ENCODE data around the gene GAA. TPM values are rescaled to one million over a fixed set of nuclear protein-coding genes. Genes with fewer than 3 reads are reported as not detected.

GAA gene
- total RNA-seq, 2 experiments from 2014 or later, result 22.2 to 22.4 TPM

DNA sequence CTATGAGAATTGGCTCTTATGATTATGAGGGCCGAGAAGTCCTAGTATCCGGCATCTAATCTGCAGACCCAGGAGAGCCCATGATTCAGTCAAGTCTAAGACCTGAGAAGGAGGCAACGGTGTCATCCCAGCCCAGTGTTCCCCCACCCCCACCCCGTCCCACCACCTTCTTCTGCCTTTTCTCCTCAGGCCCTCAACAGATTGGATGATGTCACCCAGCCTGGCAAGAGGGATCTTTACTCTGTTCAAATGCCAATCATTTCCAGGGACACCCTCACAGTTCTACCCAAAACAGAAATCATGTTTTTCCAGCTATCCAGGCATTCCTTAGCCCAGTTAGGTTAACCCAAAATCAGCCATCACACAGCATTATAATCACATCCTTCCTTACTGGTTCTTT, 10.0 kb upstream of the GAA start:
- CTCF ChIA-PET, result interaction anchor here (1.6 kb wide), 1 partner anchor 10 kb away, joined by 5 read pairs; the partner anchor contains the start of gene GAA
- intact Hi-C loops (cut with DNase I, micrococcal nuclease), result no loop called here

DNA sequence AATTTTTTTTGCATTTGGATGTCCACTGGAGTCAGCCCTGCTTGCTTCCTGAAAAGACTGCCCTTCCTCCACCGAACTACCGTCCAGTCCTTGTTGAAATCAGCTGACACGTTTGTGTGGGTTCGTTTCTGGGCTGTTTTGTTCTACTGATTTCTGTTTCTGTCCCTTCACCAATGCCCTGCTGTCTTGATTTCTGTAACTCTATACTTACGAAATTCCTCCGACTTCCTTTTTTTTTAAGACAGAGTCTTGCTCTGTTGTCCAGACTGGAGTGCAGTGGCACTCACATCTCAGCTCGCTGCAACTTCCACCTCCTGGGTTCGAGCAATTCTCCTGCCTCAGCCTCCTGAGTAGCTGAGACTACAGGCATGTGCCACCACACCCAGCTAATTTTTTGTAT, 8.4 kb upstream of the GAA start:
- intact Hi-C loops (cut with DNase I, micrococcal nuclease), result no loop called here
- ATAC-seq (ENCODE audit: poor library complexity) (no peak), DNase-seq (peak in 3 of 14 experiments; percentile 17 to 47 (median 38))
- Mint-ChIP-seq H3K27ac (no peak overlapping the region), H3K4me1 (ENCODE audit: low read depth) (no peaks in the 10 kb centered on the region), H3K4me3 (no peak overlapping the region), H3K27me3 (no peaks in the 10 kb centered on the region), H3K9me3 (no peaks in the 10 kb centered on the region), H3K36me3 (ENCODE audit: low read depth) (no peaks in the 10 kb centered on the region)
- Histone ChIP-seq H3K9me3 (ENCODE audit: control insufficient read depth in 1 of 2, insufficient read depth in 1 of 2, low read length in 2 of 2) (no peaks in the 10 kb centered on the region), H3K36me3 (ENCODE audit: insufficient read depth, low read length) (no peaks in the 10 kb centered on the region), H3K4me3 (ENCODE audit: low read length) (no peak overlapping the region), H3K27ac (ENCODE audit: low read depth in 1 of 2, low read length in 2 of 2) (no peak overlapping the region), H3K4me1 (ENCODE audit: insufficient read depth, low read length) (no peaks in the 10 kb centered on the region), H3K27me3 (ENCODE audit: control insufficient read depth in 1 of 2, insufficient read depth in 2 of 2, low read length in 2 of 2) (no peaks in the 10 kb centered on the region)
- CTCF ChIA-PET, result interaction anchor here (1.6 kb wide), 1 partner anchor 9 kb away, joined by 5 read pairs; the partner anchor contains the start of gene GAA
- TF ChIP-seq, protein P1, sequence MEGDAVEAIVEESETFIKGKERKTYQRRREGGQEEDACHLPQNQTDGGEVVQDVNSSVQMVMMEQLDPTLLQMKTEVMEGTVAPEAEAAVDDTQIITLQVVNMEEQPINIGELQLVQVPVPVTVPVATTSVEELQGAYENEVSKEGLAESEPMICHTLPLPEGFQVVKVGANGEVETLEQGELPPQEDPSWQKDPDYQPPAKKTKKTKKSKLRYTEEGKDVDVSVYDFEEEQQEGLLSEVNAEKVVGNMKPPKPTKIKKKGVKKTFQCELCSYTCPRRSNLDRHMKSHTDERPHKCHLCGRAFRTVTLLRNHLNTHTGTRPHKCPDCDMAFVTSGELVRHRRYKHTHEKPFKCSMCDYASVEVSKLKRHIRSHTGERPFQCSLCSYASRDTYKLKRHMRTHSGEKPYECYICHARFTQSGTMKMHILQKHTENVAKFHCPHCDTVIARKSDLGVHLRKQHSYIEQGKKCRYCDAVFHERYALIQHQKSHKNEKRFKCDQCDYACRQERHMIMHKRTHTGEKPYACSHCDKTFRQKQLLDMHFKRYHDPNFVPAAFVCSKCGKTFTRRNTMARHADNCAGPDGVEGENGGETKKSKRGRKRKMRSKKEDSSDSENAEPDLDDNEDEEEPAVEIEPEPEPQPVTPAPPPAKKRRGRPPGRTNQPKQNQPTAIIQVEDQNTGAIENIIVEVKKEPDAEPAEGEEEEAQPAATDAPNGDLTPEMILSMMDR (IDR thresholded peaks at IDR 0.05), result no peak
- POLR2A ChIA-PET, result interaction anchor here (1.1 kb wide), 1 partner anchor 8 kb away, joined by 3 read pairs; the partner anchor contains the start of gene GAA

More for the DNA sequence above, 10.0 kb upstream of the GAA start:
- no peak overlapping the region for H3K4me3 Mint-ChIP-seq
- H3K9me3 Mint-ChIP-seq, result no peaks in the 10 kb centered on the region
- Histone ChIP-seq H3K4me1 (ENCODE audit: insufficient read depth, low read length) (no peaks in the 10 kb centered on the region), H3K27me3 (ENCODE audit: control insufficient read depth in 1 of 2, insufficient read depth in 2 of 2, low read length in 2 of 2) (no peaks in the 10 kb centered on the region), H3K36me3 (ENCODE audit: insufficient read depth, low read length) (no peaks in the 10 kb centered on the region), H3K4me3 (ENCODE audit: low read length) (no peak overlapping the region), H3K27ac (ENCODE audit: low read depth in 1 of 2, low read length in 2 of 2) (no peak overlapping the region), H3K9me3 (ENCODE audit: control insufficient read depth in 1 of 2, insufficient read depth in 1 of 2, low read length in 2 of 2) (no peaks in the 10 kb centered on the region)
- no peaks in the 10 kb centered on the region for H3K4me1 Mint-ChIP-seq (ENCODE audit: low read depth)
- no peak overlapping the region for H3K27ac Mint-ChIP-seq
- no peaks in the 10 kb centered on the region for H3K36me3 Mint-ChIP-seq (ENCODE audit: low read depth)
- ATAC-seq (ENCODE audit: poor library complexity), result no peak
- TF ChIP-seq, protein P1 (IDR thresholded peaks at IDR 0.05), result no peak
- no peak for DNase-seq
- POLR2A ChIA-PET, result no interaction called here
- no peaks in the 10 kb centered on the region for H3K27me3 Mint-ChIP-seq

DNA sequence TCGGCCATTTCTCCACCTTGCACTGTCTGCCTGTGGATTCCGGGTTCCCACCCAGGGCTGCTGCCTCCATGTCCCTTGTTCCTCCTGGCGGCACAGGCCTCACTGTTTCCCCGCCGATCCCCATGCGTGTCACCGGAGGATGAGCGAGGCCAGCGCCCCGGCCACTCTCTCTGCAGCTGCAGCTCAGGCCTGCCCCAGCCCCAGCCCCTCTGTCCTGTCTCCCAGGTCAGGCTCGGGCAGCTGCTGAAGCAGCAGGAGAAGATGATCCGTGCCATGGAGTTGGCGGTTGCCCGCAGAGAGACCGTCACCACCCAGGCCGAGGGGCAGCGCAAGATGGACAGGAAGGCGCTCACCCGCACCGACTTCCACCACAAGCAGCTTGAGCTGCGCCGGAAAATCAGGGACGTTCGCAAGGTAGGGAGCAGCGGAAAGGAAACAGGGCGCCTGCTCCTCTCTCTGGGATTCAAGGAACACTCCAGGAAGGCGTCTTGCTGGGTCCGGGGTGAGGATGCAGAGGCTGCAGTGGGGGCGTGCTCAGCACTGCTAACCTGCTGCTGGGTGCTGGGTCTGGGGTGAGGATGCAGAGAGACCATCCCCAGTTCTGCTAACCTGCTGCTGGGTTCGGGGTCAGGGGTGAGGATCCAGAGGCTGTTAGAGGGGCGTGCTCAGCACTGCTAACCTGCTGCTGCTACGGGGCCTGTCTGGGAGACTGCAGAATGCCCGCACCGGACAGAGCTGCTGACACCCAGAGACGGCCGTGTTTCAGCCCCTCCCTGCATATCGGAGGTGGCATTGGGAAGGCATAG, 6.1 kb upstream of the GAA start:
- H3K4me1 Mint-ChIP-seq (ENCODE audit: low read depth), result peaks cover 9% of the 10 kb centered on the region
- ATAC-seq (ENCODE audit: poor library complexity) (no peak), DNase-seq (no peak)
- ChIA-PET CTCF (no interaction called here), POLR2A (no interaction called here)
- no peaks in the 10 kb centered on the region for H3K36me3 Mint-ChIP-seq (ENCODE audit: low read depth)
- H3K4me3 Mint-ChIP-seq, result no peak overlapping the region
- TF ChIP-seq, protein P1 (IDR thresholded peaks at IDR 0.05), result no peak
- H3K27ac Mint-ChIP-seq, result no peak overlapping the region
- Histone ChIP-seq H3K9me3 (ENCODE audit: control insufficient read depth in 1 of 2, insufficient read depth in 1 of 2, low read length in 2 of 2) (no peaks in the 10 kb centered on the region), H3K27me3 (ENCODE audit: control insufficient read depth in 1 of 2, insufficient read depth in 2 of 2, low read length in 2 of 2) (no peaks in the 10 kb centered on the region), H3K36me3 (ENCODE audit: insufficient read depth, low read length) (no peaks in the 10 kb centered on the region), H3K4me3 (ENCODE audit: low read length) (no peak overlapping the region), H3K27ac (ENCODE audit: low read depth in 1 of 2, low read length in 2 of 2) (no peak overlapping the region), H3K4me1 (ENCODE audit: insufficient read depth, low read length) (peaks cover 5% of the 10 kb centered on the region)
- intact Hi-C loops (cut with DNase I, micrococcal nuclease), result no loop called here
- H3K27me3 Mint-ChIP-seq, result no peaks in the 10 kb centered on the region
- H3K9me3 Mint-ChIP-seq, result no peaks in the 10 kb centered on the region

All from CD4-positive, alpha-beta T cell (primary cell).